HepG2 (cell line): ENCODE results near the gene OR1I1. TPM values are rescaled to one million over a fixed set of nuclear protein-coding genes. Genes with fewer than 3 reads are reported as not detected.
A peak's percentile ranks its signal among the peaks of the same experiment; 100 is the strongest.

Experiments used
- ATF4 ChIP-seq, 2 experiments: fragments of 450-650 bp in 1 of 2; sonication (generic) in 1 of 2; formaldehyde crosslinking; IDR thresholded peaks; 2 replicates each; pipeline versions ENCODE4 v1.5.0 to v1.8.0; 2020 to 2022; ENCODE audit warnings: mild to moderate bottlenecking in 1 of 2, missing genetic modification reagents in 1 of 2
- BRCA1 ChIP-seq: sonication (generic); formaldehyde crosslinking; IDR thresholded peaks from 2 replicates; pipeline ENCODE4 v1.4.0; 2020; ENCODE audit warnings: missing genetic modification reagents
- CREBL2 ChIP-seq: sonication (generic); formaldehyde crosslinking; IDR thresholded peaks from 2 replicates; pipeline ENCODE4 v1.8.1; 2023; ENCODE audit warnings: missing genetic modification reagents, mild to moderate bottlenecking, borderline replicate concordance
- ELF4 ChIP-seq: sonication (generic); formaldehyde crosslinking; IDR thresholded peaks from 2 replicates; pipeline ENCODE4 v1.5.0; 2020; ENCODE audit warnings: missing genetic modification reagents, mild to moderate bottlenecking, moderate library complexity, borderline replicate concordance
- LCORL ChIP-seq, 2 experiments: fragments of 450-650 bp in 1 of 2; sonication (generic) in 1 of 2; formaldehyde crosslinking in 1 of 2; IDR thresholded peaks; 2 replicates each; pipeline versions ENCODE4 v1.5.0 to v1.6.1; 2017 to 2020; ENCODE audit warnings: antibody characterized with exemption in 1 of 2, missing genetic modification reagents in 1 of 2
- MIXL1 ChIP-seq: IDR thresholded peaks from 2 replicates; pipeline ENCODE4 v1.6.1; 2016
- SALL2 ChIP-seq: sonication (generic); formaldehyde crosslinking; IDR thresholded peaks from 2 replicates; pipeline ENCODE4 v1.8.1; 2023; ENCODE audit warnings: mild to moderate bottlenecking, missing genetic modification reagents, inconsistent platforms
- STAG1 ChIP-seq: sonication (generic); formaldehyde crosslinking; IDR thresholded peaks from 2 replicates; pipeline ENCODE4 v1.4.0; 2020; ENCODE audit warnings: missing genetic modification reagents
- STAT6 ChIP-seq: sonication (generic); formaldehyde crosslinking; IDR thresholded peaks from 2 replicates; pipeline ENCODE4 v1.4.0; 2020; ENCODE audit warnings: missing genetic modification reagents, mild to moderate bottlenecking, borderline replicate concordance
- TBL1XR1 ChIP-seq: fragments of 150-350 bp; IDR thresholded peaks from 2 replicates; pipeline ENCODE4 v1.6.1; 2014; ENCODE audit warnings: borderline replicate concordance, low read length; ENCODE audit not compliant: partially characterized antibody
- ZBTB43 ChIP-seq: sonication (generic); formaldehyde crosslinking; conservative IDR thresholded peaks from 2 replicates; pipeline ENCODE4 v1.4.0; 2020; ENCODE audit warnings: missing genetic modification reagents
- ZMYM2 ChIP-seq: sonication (generic); formaldehyde crosslinking; IDR thresholded peaks from 2 replicates; pipeline ENCODE4 v1.8.0; 2022; ENCODE audit warnings: mild to moderate bottlenecking, missing genetic modification reagents
- ZMYM3 ChIP-seq: sonication (generic); formaldehyde crosslinking; IDR thresholded peaks from 2 replicates; pipeline ENCODE4 v1.5.1; 2020; ENCODE audit warnings: mild to moderate bottlenecking, missing genetic modification reagents
- ZMYM4 ChIP-seq: sonication (generic); formaldehyde crosslinking; IDR thresholded peaks from 2 replicates; pipeline ENCODE4 v1.8.1; 2023; ENCODE audit warnings: mild to moderate bottlenecking, missing genetic modification reagents
- ZNF563 ChIP-seq: sonication (generic); formaldehyde crosslinking; IDR thresholded peaks from 2 replicates; pipeline ENCODE4 v1.8.0; 2022; ENCODE audit warnings: mild to moderate bottlenecking, moderate library complexity, missing genetic modification reagents
- polyA plus RNA-seq, 8 experiments: library from polyadenylated mRNA; depleted of rRNA in 3 of 8; stranded (reverse) in 7 of 8; unstranded in 1 of 8; fragments of >200 nt; fragmentation: Illumina TruSeq in 4 of 8; extraction: Trizol in 4 of 8; gene quantifications; 2 replicates each; pipeline versions ENCODE4 v1.2.1 to v1.2.3, GENCODE V29; 2011 to 2016; ENCODE audit warnings: low read depth in 4 of 8, missing spikeins in 1 of 8, mixed read lengths in 1 of 8; ENCODE audit not compliant: insufficient read depth in 1 of 8
- total RNA-seq, 5 experiments: library from RNA; depleted of rRNA; stranded (reverse); fragments of >200 nt; fragmentation: Illumina TruSeq; extraction: Trizol; gene quantifications; 2 replicates each; pipeline ENCODE4 v1.2.3, GENCODE V29; 2016; ENCODE audit warnings: low read depth in 1 of 5
- TF ChIP-seq, protein P1 (sequence below): sonication (generic); formaldehyde crosslinking; IDR thresholded peaks from 2 replicates; pipeline ENCODE4 v1.5.0; 2020; ENCODE audit warnings: missing genetic modification reagents
- TF ChIP-seq, protein P2 (sequence below): sonication (generic); formaldehyde crosslinking; IDR thresholded peaks from 2 replicates; pipeline ENCODE4 v1.5.0; 2020; ENCODE audit warnings: mild to moderate bottlenecking, missing genetic modification reagents, borderline replicate concordance

Gene OR1I1
- total and polyA plus RNA-seq, 2 of the 13 experiments (the other 11 are each of a cell fraction or from before 2014, with no cell fraction given): not detected

DNA sequence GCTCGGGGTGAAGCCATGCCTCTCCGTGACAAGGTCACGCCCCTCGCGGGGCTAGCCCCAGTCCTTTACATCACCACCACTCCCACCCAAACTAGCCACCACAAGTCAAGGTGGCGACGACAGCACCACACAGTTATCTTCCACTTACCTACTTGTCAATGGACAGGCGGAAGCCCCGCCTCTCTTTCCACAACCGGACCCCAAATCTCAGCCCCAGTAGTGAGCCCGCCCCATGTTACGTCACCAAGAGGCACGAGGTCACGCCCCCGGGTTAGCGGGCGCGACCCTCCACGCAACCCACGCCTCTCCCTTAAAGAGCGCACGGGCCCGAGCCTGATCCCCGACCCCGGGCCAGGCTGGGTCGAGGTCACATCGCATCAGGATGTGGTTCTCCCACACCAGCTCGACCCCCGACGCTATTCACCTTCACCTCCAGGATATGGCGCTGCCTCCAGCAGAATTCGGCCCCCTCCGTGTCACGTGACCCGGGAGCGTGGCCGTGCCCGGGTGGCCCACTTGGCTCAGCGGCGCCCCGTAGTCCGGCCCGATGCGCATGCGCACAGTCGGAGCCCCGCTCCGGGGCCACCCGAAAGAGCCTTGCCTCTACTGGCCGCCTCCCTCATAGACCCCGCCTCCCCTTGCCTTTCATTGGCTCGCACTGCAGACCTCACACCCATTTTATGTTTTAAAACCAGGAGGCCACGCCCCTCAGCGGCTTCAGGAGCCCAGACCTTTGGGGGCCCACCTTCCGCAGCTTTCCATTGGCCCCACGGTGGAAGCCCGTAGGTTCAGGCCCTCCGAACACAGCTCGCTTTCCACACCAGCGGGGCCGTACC is 43.4 kb downstream of the OR1I1 start (continued):
- TF ChIP-seq ZMYM3 (CRISPR knock-in tag): no peak
- TF ChIP-seq ELF4 (CRISPR knock-in tag): no peak
- peak; percentile 95 for TF ChIP-seq SALL2
- peak; percentile 25 for TF ChIP-seq TBL1XR1
- TF ChIP-seq MIXL1: no peak; the same call in 1 of the 2 replicates
- peak in 1 of 2 experiments; percentile 69; a peak in 2 of 4 replicates for TF ChIP-seq ATF4 (CRISPR knock-in tag; IDR thresholded peaks at IDR 0.05)
- no peak for TF ChIP-seq STAG1
- TF ChIP-seq LCORL (IDR thresholded peaks at IDR 0.05): no peak; the same call in 1 of the 2 replicates
- TF ChIP-seq LCORL (CRISPR knock-in tag; IDR thresholded peaks at IDR 0.05): peak; percentile 91
- peak; percentile 77; the same call in 1 of the 2 replicates for TF ChIP-seq CREBL2
- peak; percentile 81 for TF ChIP-seq ZMYM4
- no peak for TF ChIP-seq ZNF563 (CRISPR knock-in tag)
- peak; percentile 81; the same call in 1 of the 2 replicates for TF ChIP-seq BRCA1 (CRISPR knock-in tag)
- TF ChIP-seq ZBTB43: peak; percentile 80
- TF ChIP-seq ZMYM2 (CRISPR knock-in tag): peak; percentile 69; the same call in 1 of the 2 replicates
- TF ChIP-seq, protein P1, sequence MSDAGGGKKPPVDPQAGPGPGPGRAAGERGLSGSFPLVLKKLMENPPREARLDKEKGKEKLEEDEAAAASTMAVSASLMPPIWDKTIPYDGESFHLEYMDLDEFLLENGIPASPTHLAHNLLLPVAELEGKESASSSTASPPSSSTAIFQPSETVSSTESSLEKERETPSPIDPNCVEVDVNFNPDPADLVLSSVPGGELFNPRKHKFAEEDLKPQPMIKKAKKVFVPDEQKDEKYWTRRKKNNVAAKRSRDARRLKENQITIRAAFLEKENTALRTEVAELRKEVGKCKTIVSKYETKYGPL: peak; percentile 61; the same call in 1 of the 2 replicates
- TF ChIP-seq STAT6 (CRISPR knock-in tag): peak; percentile 91; the same call in 1 of the 2 replicates
- TF ChIP-seq, protein P2, sequence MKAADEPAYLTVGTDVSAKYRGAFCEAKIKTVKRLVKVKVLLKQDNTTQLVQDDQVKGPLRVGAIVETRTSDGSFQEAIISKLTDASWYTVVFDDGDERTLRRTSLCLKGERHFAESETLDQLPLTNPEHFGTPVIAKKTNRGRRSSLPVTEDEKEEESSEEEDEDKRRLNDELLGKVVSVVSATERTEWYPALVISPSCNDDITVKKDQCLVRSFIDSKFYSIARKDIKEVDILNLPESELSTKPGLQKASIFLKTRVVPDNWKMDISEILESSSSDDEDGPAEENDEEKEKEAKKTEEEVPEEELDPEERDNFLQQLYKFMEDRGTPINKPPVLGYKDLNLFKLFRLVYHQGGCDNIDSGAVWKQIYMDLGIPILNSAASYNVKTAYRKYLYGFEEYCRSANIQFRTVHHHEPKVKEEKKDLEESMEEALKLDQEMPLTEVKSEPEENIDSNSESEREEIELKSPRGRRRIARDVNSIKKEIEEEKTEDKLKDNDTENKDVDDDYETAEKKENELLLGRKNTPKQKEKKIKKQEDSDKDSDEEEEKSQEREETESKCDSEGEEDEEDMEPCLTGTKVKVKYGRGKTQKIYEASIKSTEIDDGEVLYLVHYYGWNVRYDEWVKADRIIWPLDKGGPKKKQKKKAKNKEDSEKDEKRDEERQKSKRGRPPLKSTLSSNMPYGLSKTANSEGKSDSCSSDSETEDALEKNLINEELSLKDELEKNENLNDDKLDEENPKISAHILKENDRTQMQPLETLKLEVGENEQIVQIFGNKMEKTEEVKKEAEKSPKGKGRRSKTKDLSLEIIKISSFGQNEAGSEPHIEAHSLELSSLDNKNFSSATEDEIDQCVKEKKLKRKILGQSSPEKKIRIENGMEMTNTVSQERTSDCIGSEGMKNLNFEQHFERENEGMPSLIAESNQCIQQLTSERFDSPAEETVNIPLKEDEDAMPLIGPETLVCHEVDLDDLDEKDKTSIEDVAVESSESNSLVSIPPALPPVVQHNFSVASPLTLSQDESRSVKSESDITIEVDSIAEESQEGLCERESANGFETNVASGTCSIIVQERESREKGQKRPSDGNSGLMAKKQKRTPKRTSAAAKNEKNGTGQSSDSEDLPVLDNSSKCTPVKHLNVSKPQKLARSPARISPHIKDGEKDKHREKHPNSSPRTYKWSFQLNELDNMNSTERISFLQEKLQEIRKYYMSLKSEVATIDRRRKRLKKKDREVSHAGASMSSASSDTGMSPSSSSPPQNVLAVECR (CRISPR knock-in tag): peak; percentile 73; the same call in 1 of the 2 replicates
